Skin of body (tissue), 2 donors: ENCODE data around the gene RNPEPL1. TPM values are rescaled to one million over a fixed set of nuclear protein-coding genes. Genes with fewer than 3 reads are reported as not detected.

Source experiments
- DNase-seq: peaks from one replicate; lab custom pipeline; 2025; lab: John Stamatoyannopoulos, UW
- total RNA-seq: library from RNA; depleted of rRNA; stranded (reverse); fragments of >200 nt; gene quantifications from one replicate; pipeline ENCODE4 v1.2.3, GENCODE V29; 2014

Gene RNPEPL1
- total RNA-seq, 1 donor from 2014 or later: 12.0 TPM

- no peak for DNase-seq
Observed at GRCh38 chr2:240624011-240624949, 56.0 kb downstream of the RNPEPL1 start.

DNA sequence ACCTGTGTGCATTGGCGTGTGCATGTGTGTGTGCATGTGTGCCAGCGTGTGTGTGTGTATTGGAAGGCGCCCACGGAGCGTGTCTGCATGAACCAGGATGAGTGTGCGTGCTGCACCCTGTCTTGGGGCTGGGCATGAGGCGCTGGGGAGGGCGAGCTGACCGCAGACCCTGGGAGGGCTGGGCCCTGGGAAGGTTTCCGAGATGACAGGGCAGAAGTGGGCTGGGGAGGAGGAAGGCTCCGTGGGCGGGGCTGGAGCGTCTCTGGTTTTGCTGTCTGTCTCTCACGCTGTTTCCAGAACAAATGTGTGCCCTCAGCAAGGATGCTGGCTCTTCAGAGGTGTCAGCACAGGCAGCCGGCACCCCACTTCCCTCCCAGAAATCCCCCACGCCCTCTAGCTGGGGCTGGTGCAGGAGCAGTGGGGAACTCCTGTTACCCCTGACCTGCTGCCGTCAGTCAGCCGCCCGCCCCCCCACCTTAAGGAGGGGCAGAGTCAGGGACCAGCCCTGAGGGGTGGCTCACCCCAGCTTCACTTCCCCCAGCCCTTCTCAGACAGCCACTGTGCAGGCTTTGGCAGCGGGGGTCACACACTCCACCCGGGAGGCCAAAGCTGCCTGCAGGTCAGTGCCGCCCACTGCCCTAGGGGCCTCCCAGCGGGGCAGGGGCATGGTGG lies 56.8 kb downstream of the RNPEPL1 start, which contains the start of gene GPR35:
Gene GPR35, plus strand, starts transcription at position 531 of the 672 bp plus-strand sequence. CDS start 4,473 bp downstream, outside the sequence.
- no peak for DNase-seq

- DNase-seq: no peak
Observed at GRCh38 chr2:240626531-240627300, 58.4 kb downstream of the RNPEPL1 start.

- DNase-seq: no peak
Observed at GRCh38 chr2:240627736-240628506, 59.6 kb downstream of the RNPEPL1 start.

GRCh38 chr2:240628507-240628807 lies 60.2 kb downstream of the RNPEPL1 start:
- DNase-seq: no peak

- no peak for DNase-seq
Observed at GRCh38 chr2:240628808-240629618, 60.7 kb downstream of the RNPEPL1 start.

- DNase-seq: no peak
Observed at GRCh38 chr2:240629619-240629967, 61.3 kb downstream of the RNPEPL1 start.

- DNase-seq: no peak
Observed at GRCh38 chr2:240629968-240630770, 61.9 kb downstream of the RNPEPL1 start.

Other genes with a start within 250 kb of the RNPEPL1 start
- gene GPC1, start 132.8 kb upstream of the RNPEPL1 start, total RNA-seq: 25.4 TPM
- gene ANKMY1, start 10.5 kb upstream of the RNPEPL1 start, total RNA-seq: 7.6 TPM
- 2.4 TPM for gene DUSP28, start 8.1 kb upstream of the RNPEPL1 start, total RNA-seq
- 10.9 TPM for gene CAPN10, start 18.2 kb downstream of the RNPEPL1 start, total RNA-seq
- gene GPR35, start 57.0 kb downstream of the RNPEPL1 start, total RNA-seq: 0.99 TPM
- not detected for gene AQP12B, start 114.4 kb downstream of the RNPEPL1 start, total RNA-seq
- gene AQP12A, start 123.4 kb downstream of the RNPEPL1 start, total RNA-seq: not detected